Neural progenitor cell (in vitro differentiated cells): ENCODE data around the gene DEDD.

Source experiments
- EZH2phosphoT487 ChIP-seq: fragments of 200-600 bp; sonication (generic); IDR thresholded peaks from 2 replicates; pipeline ENCODE4 v1.6.1; 2017; ENCODE audit warnings: antibody characterized with exemption
- TF ChIP-seq, protein P1 (sequence below): fragments of 200-600 bp; sonication (generic); IDR thresholded peaks from 2 replicates; pipeline ENCODE4 v1.5.1; 2017; ENCODE audit warnings: antibody characterized with exemption, mild to moderate bottlenecking

DNA sequence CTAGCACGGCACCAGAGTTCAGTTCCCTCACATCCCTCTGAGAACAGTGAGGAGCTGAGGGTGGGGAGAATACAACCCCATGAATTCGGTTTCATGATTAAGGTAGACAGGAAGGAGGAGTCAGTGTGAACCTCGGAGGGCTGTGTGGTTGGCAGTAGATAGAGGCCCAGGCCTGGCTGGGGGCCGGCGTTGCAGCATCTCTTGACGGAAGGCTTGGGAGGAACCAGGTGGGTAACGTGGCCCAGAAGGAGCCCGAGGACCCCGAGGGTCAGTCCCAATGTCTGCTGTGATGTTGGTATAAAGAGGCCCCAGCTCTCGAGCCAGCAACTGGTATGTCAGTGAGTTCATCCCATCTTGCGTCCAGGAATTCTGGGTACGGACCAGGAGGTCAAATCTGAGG, 39.2 kb upstream of the DEDD start:
- TF ChIP-seq, protein P1, sequence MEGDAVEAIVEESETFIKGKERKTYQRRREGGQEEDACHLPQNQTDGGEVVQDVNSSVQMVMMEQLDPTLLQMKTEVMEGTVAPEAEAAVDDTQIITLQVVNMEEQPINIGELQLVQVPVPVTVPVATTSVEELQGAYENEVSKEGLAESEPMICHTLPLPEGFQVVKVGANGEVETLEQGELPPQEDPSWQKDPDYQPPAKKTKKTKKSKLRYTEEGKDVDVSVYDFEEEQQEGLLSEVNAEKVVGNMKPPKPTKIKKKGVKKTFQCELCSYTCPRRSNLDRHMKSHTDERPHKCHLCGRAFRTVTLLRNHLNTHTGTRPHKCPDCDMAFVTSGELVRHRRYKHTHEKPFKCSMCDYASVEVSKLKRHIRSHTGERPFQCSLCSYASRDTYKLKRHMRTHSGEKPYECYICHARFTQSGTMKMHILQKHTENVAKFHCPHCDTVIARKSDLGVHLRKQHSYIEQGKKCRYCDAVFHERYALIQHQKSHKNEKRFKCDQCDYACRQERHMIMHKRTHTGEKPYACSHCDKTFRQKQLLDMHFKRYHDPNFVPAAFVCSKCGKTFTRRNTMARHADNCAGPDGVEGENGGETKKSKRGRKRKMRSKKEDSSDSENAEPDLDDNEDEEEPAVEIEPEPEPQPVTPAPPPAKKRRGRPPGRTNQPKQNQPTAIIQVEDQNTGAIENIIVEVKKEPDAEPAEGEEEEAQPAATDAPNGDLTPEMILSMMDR: no peak
- TF ChIP-seq EZH2phosphoT487: no peak
